Neuronal stem cell (in vitro differentiated cells): ENCODE results near the gene TMEM14B.

ENCODE experiments used
- DNase-seq: peaks from one replicate; pipeline ENCODE4 v3.0.0-alpha.2; 2013; ENCODE audit warnings: low spot score
- H2AFZ ChIP-seq: one replicate; pipeline ENCODE4 v1.6.1; 2013; ENCODE audit warnings: mild to moderate bottlenecking, low read length, inconsistent platforms
- H2AK5ac ChIP-seq: 2 replicates; pipeline ENCODE4 v1.6.1; 2013; ENCODE audit warnings: low read depth, mild to moderate bottlenecking, inconsistent platforms, low read length, moderate library complexity, mixed read lengths
- H2BK120ac ChIP-seq: 2 replicates; pipeline ENCODE4 v1.6.1; 2013; ENCODE audit warnings: low read depth, mild to moderate bottlenecking, inconsistent platforms, low read length, moderate library complexity, mixed read lengths
- H2BK12ac ChIP-seq: one replicate; pipeline ENCODE4 v1.6.1; 2013; ENCODE audit warnings: low read length, inconsistent platforms
- H2BK15ac ChIP-seq: 2 replicates; pipeline ENCODE4 v1.6.1; 2013; ENCODE audit warnings: mild to moderate bottlenecking, low read length, inconsistent platforms, mixed read lengths
- H2BK5ac ChIP-seq: one replicate; pipeline ENCODE4 v1.6.1; 2013; ENCODE audit warnings: inconsistent platforms, mild to moderate bottlenecking, low read length, moderate library complexity
- H3K14ac ChIP-seq: one replicate; pipeline ENCODE4 v1.6.1; 2013; ENCODE audit warnings: low read length, inconsistent platforms
- H3K18ac ChIP-seq: 2 replicates; pipeline ENCODE4 v1.6.1; 2013; ENCODE audit warnings: low read length, inconsistent platforms
- H3K23ac ChIP-seq: 2 replicates; pipeline ENCODE4 v1.6.1; 2013; ENCODE audit warnings: low read depth, mild to moderate bottlenecking, mixed read lengths, low read length, inconsistent platforms; ENCODE audit not compliant: poor library complexity
- H3K27ac ChIP-seq: replicated peaks from 3 replicates; pipeline ENCODE4 v1.5.1; 2013; ENCODE audit warnings: low read length, inconsistent platforms
- H3K27me3 ChIP-seq, 3 experiments: 2 replicates each; pipeline ENCODE4 v1.6.1; 2013; ENCODE audit warnings: low read length in 3 of 3, mild to moderate bottlenecking in 2 of 3, inconsistent platforms in 1 of 3, low read depth in 1 of 3, mixed read lengths in 1 of 3, moderate library complexity in 1 of 3; ENCODE audit not compliant: control insufficient read depth in 3 of 3, insufficient read depth in 3 of 3
- H3K36me3 ChIP-seq, 2 donors: replicated peaks in 1 of 2; 2 replicates each; pipeline ENCODE4 v1.6.1; 2013; ENCODE audit warnings: low read length in 2 of 2; ENCODE audit not compliant: control insufficient read depth in 2 of 2, insufficient read depth in 2 of 2
- H3K4ac ChIP-seq: 2 replicates; pipeline ENCODE4 v1.6.1; 2013; ENCODE audit warnings: inconsistent platforms, mild to moderate bottlenecking, low read length, moderate library complexity
- H3K4me1 ChIP-seq, 2 donors: 1 replicate in 1 of 2; 2 replicates in 1 of 2; pipeline ENCODE4 v1.6.1; 2013; ENCODE audit warnings: low read length in 2 of 2, low read depth in 1 of 2; ENCODE audit not compliant: control insufficient read depth in 2 of 2, insufficient read depth in 1 of 2
- H3K4me2 ChIP-seq: one replicate; pipeline ENCODE4 v1.6.1; 2013; ENCODE audit warnings: mild to moderate bottlenecking, low read length, inconsistent platforms; ENCODE audit not compliant: insufficient read depth, poor library complexity, severe bottlenecking
- H3K4me3 ChIP-seq, 2 donors: 2 replicates each; pipeline ENCODE4 v1.5.1; 2013; ENCODE audit warnings: low read length in 2 of 2, mild to moderate bottlenecking in 2 of 2, inconsistent platforms in 1 of 2, moderate library complexity in 1 of 2
- H3K79me1 ChIP-seq: one replicate; pipeline ENCODE4 v1.6.1; 2013; ENCODE audit warnings: low read depth, mild to moderate bottlenecking, inconsistent platforms, low read length, moderate library complexity
- H3K9ac ChIP-seq: one replicate; pipeline ENCODE4 v1.6.1; 2013; ENCODE audit warnings: mild to moderate bottlenecking, low read depth, low read length, inconsistent platforms; ENCODE audit not compliant: poor library complexity
- H3K9me3 ChIP-seq, 2 donors: replicated peaks in 1 of 2; 2 replicates each; pipeline versions ENCODE3 to v1.6.1; 2013; ENCODE audit warnings: low read length in 2 of 2, mild to moderate bottlenecking in 2 of 2, inconsistent platforms in 1 of 2, low read depth in 1 of 2, mixed read lengths in 1 of 2, moderate library complexity in 1 of 2; ENCODE audit not compliant: control insufficient read depth in 2 of 2, insufficient read depth in 1 of 2
- H4K8ac ChIP-seq: one replicate; pipeline ENCODE4 v1.6.1; 2013; ENCODE audit warnings: low read depth, mild to moderate bottlenecking, inconsistent platforms, low read length, moderate library complexity
- H4K91ac ChIP-seq: one replicate; pipeline ENCODE4 v1.6.1; 2013; ENCODE audit warnings: low read length, low read depth, mild to moderate bottlenecking, inconsistent platforms; ENCODE audit not compliant: poor library complexity
- WGBS, 2 donors: extraction: QIAGEN DNeasy Blood & Tissue Kit; methylation state at CpG; one replicate each; pipeline ENCODE4 v1.1.7; 2013; ENCODE audit warnings: missing lambda C conversion rate in 2 of 2, mixed read lengths in 1 of 2; ENCODE audit not compliant: insufficient read length in 2 of 2, insufficient replicate concordance in 1 of 2; ENCODE audit errors: extremely low coverage in 2 of 2; 5-methylcytosine and 5-hydroxymethylcytosine counted together

The TMEM14B gene

GRCh38 chr6:10779076-10779475 lies 31.5 kb downstream of the TMEM14B start:
- Histone ChIP-seq H3K9me3 (no peaks in the 10 kb centered on the region), H3K4me1 (no peaks in the 10 kb centered on the region), H3K36me3 (peaks cover 3 to 54% of the 10 kb centered on the region in 2 donors), H3K27me3 (no peaks in the 10 kb centered on the region), H3K4me2 (no peak overlapping the region), H2AFZ (no peak overlapping the region), H2BK12ac (no peak overlapping the region), H2BK5ac (no peak overlapping the region), H3K9ac (no peak overlapping the region), H3K79me1 (no peaks in the 10 kb centered on the region), H4K8ac (no peak overlapping the region), H3K23ac (no peak overlapping the region), H4K91ac (no peak overlapping the region), H3K4ac (no peak overlapping the region), H3K14ac (no peak overlapping the region), H3K18ac (no peak overlapping the region), H2BK120ac (no peak overlapping the region), H2BK15ac (no peak overlapping the region), H2AK5ac (no peak overlapping the region), H3K4me3 (no peak overlapping the region), H3K27ac (no peak overlapping the region)
- DNase-seq, result no peak
- no CpG with 5 or more reads among the region's 8 CpGs for WGBS, 2 donors

- Histone ChIP-seq H2BK15ac (no peak overlapping the region), H4K8ac (no peak overlapping the region), H3K27ac (no peak overlapping the region), H3K23ac (no peak overlapping the region), H3K4me3 (no peak overlapping the region), H3K4me2 (no peak overlapping the region), H3K4ac (no peak overlapping the region), H3K18ac (no peak overlapping the region), H2BK120ac (no peak overlapping the region), H2AK5ac (no peak overlapping the region), H3K36me3 (peaks cover 3 to 37% of the 10 kb centered on the region in 2 donors), H3K4me1 (no peaks in the 10 kb centered on the region), H3K14ac (no peak overlapping the region), H3K79me1 (peaks cover 3% of the 10 kb centered on the region), H4K91ac (no peak overlapping the region), H3K9me3 (no peaks in the 10 kb centered on the region), H2BK12ac (no peak overlapping the region), H2AFZ (no peak overlapping the region), H2BK5ac (no peak overlapping the region), H3K27me3 (no peaks in the 10 kb centered on the region), H3K9ac (no peak overlapping the region)
- no CpG with 5 or more reads among the region's 5 CpGs for WGBS, 2 donors
- no peak for DNase-seq
Measured at GRCh38 chr6:10791673-10792072, 44.1 kb downstream of the TMEM14B start.

GRCh38 chr6:10792101-10792500 lies 44.5 kb downstream of the TMEM14B start:
- no peak overlapping the region for H3K14ac ChIP-seq
- no peak overlapping the region for H2BK5ac ChIP-seq
- DNase-seq, result no peak
- no peak overlapping the region for H2BK120ac ChIP-seq
- H3K27me3 ChIP-seq, result no peaks in the 10 kb centered on the region
- peaks cover under 1% of the 10 kb centered on the region for H3K79me1 ChIP-seq
- WGBS, 2 donors, result no CpG with 5 or more reads among the region's 5 CpGs
- H3K4me3 ChIP-seq, result no peak overlapping the region
- H2BK12ac ChIP-seq, result no peak overlapping the region
- H3K9ac ChIP-seq, result no peak overlapping the region
- H3K4me2 ChIP-seq, result no peak overlapping the region
- H3K18ac ChIP-seq, result no peak overlapping the region
- no peak overlapping the region for H4K8ac ChIP-seq
- H3K23ac ChIP-seq, result no peak overlapping the region
- no peak overlapping the region for H4K91ac ChIP-seq
- H3K9me3 ChIP-seq, result no peaks in the 10 kb centered on the region
- no peak overlapping the region for H2BK15ac ChIP-seq
- no peak overlapping the region for H2AFZ ChIP-seq
- H3K4me1 ChIP-seq, result no peaks in the 10 kb centered on the region
- no peak overlapping the region for H2AK5ac ChIP-seq
- no peak overlapping the region for H3K4ac ChIP-seq
- no peak overlapping the region for H3K27ac ChIP-seq
- H3K36me3 ChIP-seq, result peaks cover 3 to 35% of the 10 kb centered on the region in 2 donors

GRCh38 chr6:10793035-10793434 lies 45.4 kb downstream of the TMEM14B start:
- no peak overlapping the region for H2BK120ac ChIP-seq
- H3K4ac ChIP-seq, result no peak overlapping the region
- no peak overlapping the region for H2BK12ac ChIP-seq
- no peak overlapping the region for H2AFZ ChIP-seq
- no CpG with 5 or more reads among the region's 3 CpGs for WGBS, 2 donors
- H3K79me1 ChIP-seq, result no peaks in the 10 kb centered on the region
- H2BK15ac ChIP-seq, result no peak overlapping the region
- DNase-seq, result no peak
- no peak overlapping the region for H4K91ac ChIP-seq
- H4K8ac ChIP-seq, result no peak overlapping the region
- H3K4me3 ChIP-seq, result no peak overlapping the region
- no peaks in the 10 kb centered on the region for H3K27me3 ChIP-seq
- no peak overlapping the region for H3K14ac ChIP-seq
- H3K18ac ChIP-seq, result no peak overlapping the region
- H3K23ac ChIP-seq, result no peak overlapping the region
- H3K27ac ChIP-seq, result no peak overlapping the region
- no peak overlapping the region for H2BK5ac ChIP-seq
- no peaks in the 10 kb centered on the region for H3K9me3 ChIP-seq
- H3K9ac ChIP-seq, result no peak overlapping the region
- H3K4me1 ChIP-seq, result no peaks in the 10 kb centered on the region
- H2AK5ac ChIP-seq, result no peak overlapping the region
- peaks cover 3 to 34% of the 10 kb centered on the region in 2 donors for H3K36me3 ChIP-seq
- no peak overlapping the region for H3K4me2 ChIP-seq
